Measurements from ENCODE around the gene CIRBP. TPM values are rescaled to one million over a fixed set of nuclear protein-coding genes. Genes with fewer than 3 reads are reported as not detected.

CIRBP gene
- total and polyA plus RNA-seq, 4 donors = 41.1 to 135 (median 96.9) TPM

GRCh38 chr19:1255186-1256161, 13.7 kb upstream of the CIRBP start:
- no peak overlapping the region for H3K9ac ChIP-seq (ENCODE audit: low read depth in 1 of 2, low read length in 2 of 2)
- TF ChIP-seq YY1 (IDR thresholded peaks at IDR 0.05) = no peak
- TF ChIP-seq HNF4A (conservative IDR thresholded peaks at IDR 0.05) = no peak
- TF ChIP-seq TAF1 (conservative IDR thresholded peaks at IDR 0.05) = no peak
- TF ChIP-seq SP1 (IDR thresholded peaks at IDR 0.05) = no peak
- no peak for TF ChIP-seq FOXA2 (IDR thresholded peaks at IDR 0.05)
- TF ChIP-seq JUND (IDR thresholded peaks at IDR 0.05) = no peak
- no peak for TF ChIP-seq EGR1 (IDR thresholded peaks at IDR 0.05; ENCODE audit: low read depth in 2 of 2)
- TF ChIP-seq, protein P1, sequence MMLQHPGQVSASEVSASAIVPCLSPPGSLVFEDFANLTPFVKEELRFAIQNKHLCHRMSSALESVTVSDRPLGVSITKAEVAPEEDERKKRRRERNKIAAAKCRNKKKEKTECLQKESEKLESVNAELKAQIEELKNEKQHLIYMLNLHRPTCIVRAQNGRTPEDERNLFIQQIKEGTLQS (IDR thresholded peaks at IDR 0.05) = no peak
- TF ChIP-seq, protein P2, sequence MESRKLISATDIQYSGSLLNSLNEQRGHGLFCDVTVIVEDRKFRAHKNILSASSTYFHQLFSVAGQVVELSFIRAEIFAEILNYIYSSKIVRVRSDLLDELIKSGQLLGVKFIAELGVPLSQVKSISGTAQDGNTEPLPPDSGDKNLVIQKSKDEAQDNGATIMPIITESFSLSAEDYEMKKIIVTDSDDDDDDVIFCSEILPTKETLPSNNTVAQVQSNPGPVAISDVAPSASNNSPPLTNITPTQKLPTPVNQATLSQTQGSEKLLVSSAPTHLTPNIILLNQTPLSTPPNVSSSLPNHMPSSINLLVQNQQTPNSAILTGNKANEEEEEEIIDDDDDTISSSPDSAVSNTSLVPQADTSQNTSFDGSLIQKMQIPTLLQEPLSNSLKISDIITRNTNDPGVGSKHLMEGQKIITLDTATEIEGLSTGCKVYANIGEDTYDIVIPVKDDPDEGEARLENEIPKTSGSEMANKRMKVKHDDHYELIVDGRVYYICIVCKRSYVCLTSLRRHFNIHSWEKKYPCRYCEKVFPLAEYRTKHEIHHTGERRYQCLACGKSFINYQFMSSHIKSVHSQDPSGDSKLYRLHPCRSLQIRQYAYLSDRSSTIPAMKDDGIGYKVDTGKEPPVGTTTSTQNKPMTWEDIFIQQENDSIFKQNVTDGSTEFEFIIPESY (IDR thresholded peaks at IDR 0.05) = no peak
- TF ChIP-seq HNF4G (IDR thresholded peaks at IDR 0.05) = no peak
- TF ChIP-seq RAD21 (IDR thresholded peaks at IDR 0.05) = no peak
- TF ChIP-seq, protein P3, sequence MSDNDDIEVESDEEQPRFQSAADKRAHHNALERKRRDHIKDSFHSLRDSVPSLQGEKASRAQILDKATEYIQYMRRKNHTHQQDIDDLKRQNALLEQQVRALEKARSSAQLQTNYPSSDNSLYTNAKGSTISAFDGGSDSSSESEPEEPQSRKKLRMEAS (IDR thresholded peaks at IDR 0.05) = no peak
- TF ChIP-seq CTCF (IDR thresholded peaks at IDR 0.05; ENCODE audit: low read depth, low read length, missing input control) = no peak
- no peak for TF ChIP-seq FOXA1 (IDR thresholded peaks at IDR 0.05)
- no peak for TF ChIP-seq GABPA (IDR thresholded peaks at IDR 0.05 in 1 of 2, conservative IDR thresholded peaks at IDR 0.05 in 1 of 2)
- no peak for TF ChIP-seq RXRA (IDR thresholded peaks at IDR 0.05)
- TF ChIP-seq, protein P4, sequence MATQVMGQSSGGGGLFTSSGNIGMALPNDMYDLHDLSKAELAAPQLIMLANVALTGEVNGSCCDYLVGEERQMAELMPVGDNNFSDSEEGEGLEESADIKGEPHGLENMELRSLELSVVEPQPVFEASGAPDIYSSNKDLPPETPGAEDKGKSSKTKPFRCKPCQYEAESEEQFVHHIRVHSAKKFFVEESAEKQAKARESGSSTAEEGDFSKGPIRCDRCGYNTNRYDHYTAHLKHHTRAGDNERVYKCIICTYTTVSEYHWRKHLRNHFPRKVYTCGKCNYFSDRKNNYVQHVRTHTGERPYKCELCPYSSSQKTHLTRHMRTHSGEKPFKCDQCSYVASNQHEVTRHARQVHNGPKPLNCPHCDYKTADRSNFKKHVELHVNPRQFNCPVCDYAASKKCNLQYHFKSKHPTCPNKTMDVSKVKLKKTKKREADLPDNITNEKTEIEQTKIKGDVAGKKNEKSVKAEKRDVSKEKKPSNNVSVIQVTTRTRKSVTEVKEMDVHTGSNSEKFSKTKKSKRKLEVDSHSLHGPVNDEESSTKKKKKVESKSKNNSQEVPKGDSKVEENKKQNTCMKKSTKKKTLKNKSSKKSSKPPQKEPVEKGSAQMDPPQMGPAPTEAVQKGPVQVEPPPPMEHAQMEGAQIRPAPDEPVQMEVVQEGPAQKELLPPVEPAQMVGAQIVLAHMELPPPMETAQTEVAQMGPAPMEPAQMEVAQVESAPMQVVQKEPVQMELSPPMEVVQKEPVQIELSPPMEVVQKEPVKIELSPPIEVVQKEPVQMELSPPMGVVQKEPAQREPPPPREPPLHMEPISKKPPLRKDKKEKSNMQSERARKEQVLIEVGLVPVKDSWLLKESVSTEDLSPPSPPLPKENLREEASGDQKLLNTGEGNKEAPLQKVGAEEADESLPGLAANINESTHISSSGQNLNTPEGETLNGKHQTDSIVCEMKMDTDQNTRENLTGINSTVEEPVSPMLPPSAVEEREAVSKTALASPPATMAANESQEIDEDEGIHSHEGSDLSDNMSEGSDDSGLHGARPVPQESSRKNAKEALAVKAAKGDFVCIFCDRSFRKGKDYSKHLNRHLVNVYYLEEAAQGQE (IDR thresholded peaks at IDR 0.05) = no peak
- TF ChIP-seq NR2F2 (IDR thresholded peaks at IDR 0.05) = no peak
- H3K4me3 ChIP-seq (ENCODE audit: low read depth in 1 of 3, low read length in 3 of 3) = no peak overlapping the region
- DNase-seq (ENCODE audit: low spot score) = no peak
- H3K36me3 ChIP-seq (ENCODE audit: control insufficient read depth in 4 of 4, insufficient read depth in 3 of 4, low read depth in 1 of 4, low read length in 3 of 4) = peaks cover 19 to 30% (median 21%) of the 10 kb centered on the region in 4 donors
- no peaks in the 10 kb centered on the region for H3K9me3 ChIP-seq (ENCODE audit: control insufficient read depth in 4 of 4, low read length in 3 of 4)
- H3K27me3 ChIP-seq (ENCODE audit: control insufficient read depth in 4 of 4, insufficient read depth in 4 of 4, low read length in 3 of 4) = no peaks in the 10 kb centered on the region
- peak overlapping the region; percentile 90 to 97 for H3K27ac ChIP-seq (ENCODE audit: low read depth in 1 of 2, low read length in 2 of 2)
- peaks cover 23 to 83% (median 54%) of the 10 kb centered on the region in 4 donors for H3K4me1 ChIP-seq (ENCODE audit: control insufficient read depth in 4 of 4, insufficient read depth in 4 of 4, low read length in 3 of 4)
- 87% methylated on average over 52 of the region's 52 CpGs for WGBS

Measured in liver (tissue), 9 donors.